ENCODE results near the gene HSPBP1. TPM values are rescaled to one million over a fixed set of nuclear protein-coding genes. Genes with fewer than 3 reads are reported as not detected.

The HSPBP1 gene
- total RNA-seq, 4 donors from 2014 or later = 4.9 to 17.9 (median 10.4) TPM

DNA sequence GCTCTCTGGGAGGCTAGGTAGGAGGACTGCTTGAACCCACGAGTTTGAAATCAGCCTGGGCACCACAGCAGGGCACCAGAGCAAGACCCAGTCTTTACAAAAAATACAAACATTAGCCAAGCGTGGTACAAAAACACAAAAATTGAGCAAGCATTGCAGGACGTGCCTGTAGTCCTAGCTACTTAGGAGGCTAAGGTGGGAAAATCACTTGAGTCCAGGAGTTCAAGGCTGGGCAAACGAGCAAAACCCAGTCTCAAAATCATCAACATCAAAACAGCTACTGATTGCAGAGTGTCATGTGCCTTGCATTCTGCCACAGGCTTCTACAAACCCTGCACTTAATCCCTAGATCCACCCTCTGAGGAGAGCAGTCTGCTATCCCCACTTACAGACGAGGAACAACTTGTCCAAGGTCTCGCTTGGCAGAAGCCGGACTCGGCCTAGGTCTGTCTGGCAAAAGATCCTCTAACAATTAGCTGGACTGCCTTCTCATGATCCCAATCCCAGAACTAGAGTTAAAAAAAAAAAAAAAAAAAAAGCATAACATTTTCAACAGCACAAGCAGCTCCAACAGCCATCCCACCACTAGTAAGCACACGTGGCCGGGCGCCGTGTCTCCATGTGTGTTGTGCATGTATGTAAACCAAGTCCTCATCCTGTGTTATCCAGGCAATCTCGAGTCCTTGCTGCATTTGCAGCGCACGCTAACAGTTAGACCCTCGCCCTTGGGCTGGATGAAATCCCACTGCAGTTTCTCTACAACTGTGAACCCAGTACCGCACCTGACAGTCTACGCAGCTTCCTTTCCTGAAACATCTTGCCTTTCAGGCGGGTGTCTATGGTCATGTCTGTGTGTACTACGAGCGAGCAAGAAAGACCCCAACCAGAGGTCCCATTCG, 23.1 kb downstream of the HSPBP1 start:
- TF ChIP-seq CTCF (IDR thresholded peaks at IDR 0.05; ENCODE audit: low read depth) = no peak

- TF ChIP-seq CTCF (IDR thresholded peaks at IDR 0.05; ENCODE audit: low read depth) = no peak
Measured at GRCh38 chr19:55255618-55256423, 24.1 kb downstream of the HSPBP1 start.

- TF ChIP-seq CTCF (IDR thresholded peaks at IDR 0.05; ENCODE audit: low read depth) = no peak
Measured at GRCh38 chr19:55254625-55254977, 25.3 kb downstream of the HSPBP1 start.

GRCh38 chr19:55253842-55254624, 25.9 kb downstream of the HSPBP1 start:
- no peak for TF ChIP-seq CTCF (IDR thresholded peaks at IDR 0.05; ENCODE audit: low read depth)

DNA sequence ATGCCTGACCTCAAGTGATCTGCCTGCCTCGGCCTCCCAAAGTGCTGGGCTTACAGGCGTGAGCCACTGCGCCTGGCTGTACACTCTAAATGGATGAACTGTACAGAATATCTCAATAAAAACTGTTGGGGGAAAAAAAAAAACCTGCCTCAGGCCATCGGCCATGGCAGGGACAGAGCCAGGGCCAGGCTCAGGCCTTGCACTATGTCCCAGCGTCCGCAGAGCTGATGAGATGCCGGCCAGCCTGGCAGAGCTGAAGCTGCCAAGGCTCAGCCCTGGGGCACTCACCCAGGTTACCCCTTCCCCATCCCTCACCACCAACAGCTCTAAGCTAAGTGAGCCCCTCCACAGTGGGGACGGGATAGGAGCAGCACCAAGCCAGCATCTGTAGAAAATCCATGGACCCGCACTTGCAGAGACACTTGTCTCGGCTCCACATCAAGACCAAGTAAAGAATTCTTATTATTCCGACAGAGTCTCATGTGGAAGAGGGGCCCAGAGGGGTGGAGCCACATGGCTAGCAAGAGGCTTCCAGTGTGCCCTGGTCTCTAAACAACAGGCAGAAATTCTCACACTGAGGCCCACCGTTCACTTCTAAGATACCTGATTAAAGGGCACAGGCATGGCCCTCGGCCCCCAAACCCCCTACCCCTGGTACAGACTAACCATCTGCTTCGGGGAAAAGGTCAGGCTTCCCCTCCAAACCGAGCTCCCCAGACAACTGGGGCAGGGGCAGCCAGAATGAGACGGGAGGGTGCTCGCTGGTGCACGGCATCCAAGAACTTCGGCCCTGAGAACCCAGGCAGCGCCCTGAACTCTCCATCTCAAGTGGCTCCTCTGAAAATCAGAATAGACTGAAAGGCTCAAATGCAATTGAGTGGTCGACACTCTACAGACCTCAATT, 26.9 kb downstream of the HSPBP1 start:
- TF ChIP-seq CTCF (IDR thresholded peaks at IDR 0.05; ENCODE audit: low read depth) = no peak

DNA sequence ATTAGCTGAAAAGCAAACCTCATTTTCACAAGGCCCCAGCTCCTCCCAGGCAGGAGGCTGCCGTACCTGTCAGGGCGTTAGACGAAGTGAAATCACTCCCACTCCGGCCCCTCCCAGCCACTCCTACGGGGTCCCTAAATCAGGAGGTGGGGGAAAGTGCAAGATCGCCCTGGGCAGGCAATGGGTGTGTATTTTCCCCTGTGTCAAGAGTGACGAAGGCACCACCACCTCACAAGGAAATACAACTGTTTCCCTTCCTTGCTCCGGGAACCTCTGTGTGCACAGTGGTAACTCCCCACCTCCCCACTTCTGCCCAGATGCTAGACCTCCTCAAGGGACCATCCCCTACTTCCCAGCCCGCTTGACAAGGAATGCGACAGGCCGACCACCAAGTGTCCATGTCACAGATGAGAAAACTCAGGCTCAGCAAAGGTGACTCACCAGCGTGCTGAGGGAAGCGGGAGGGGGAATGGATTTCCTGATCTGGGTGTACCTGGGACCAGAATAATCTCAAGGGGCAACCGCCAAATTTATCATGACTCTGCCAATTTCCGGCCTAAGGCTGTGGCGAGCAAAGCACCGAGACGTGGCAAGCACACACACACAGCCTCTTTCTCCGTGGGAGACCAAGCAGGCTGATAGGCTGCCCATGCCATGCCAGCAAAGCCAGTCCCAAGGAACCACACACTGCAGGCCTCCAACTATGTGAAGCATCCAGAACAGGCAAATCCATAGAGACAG, 28.4 kb downstream of the HSPBP1 start:
- no peak for TF ChIP-seq CTCF (IDR thresholded peaks at IDR 0.05; ENCODE audit: low read depth)

All from subcutaneous adipose tissue (tissue), 4 donors.